HCT116 (cell line): Measurements from ENCODE around the gene ARHGAP23. TPM values are rescaled to one million over a fixed set of nuclear protein-coding genes. Genes with fewer than 3 reads are reported as not detected.

Experiments used
- ATAC-seq: fragments of 200-7000 bp; cut with Tn5 transposase; 2 replicates; pipeline ENCODE4 v1.9.1; 2020; ENCODE audit warnings: mild to moderate bottlenecking, moderate library complexity
- BruUV-seq: library from RNA; stranded (reverse); fragments of 400-500 nt; replicated peaks from 2 replicates; lab custom pipeline; 2021; lab: Mats Ljungman, UMichigan
- CTCF ChIA-PET: fragments of 300-600 bp; sonication (Branson Sonifier 250); formaldehyde crosslinking; loops from one replicate; lab custom pipeline; 2021; ENCODE audit warnings: antibody characterized with exemption; lab: Charles Lee
- POLR2A ChIA-PET: fragments of 300-600, 350-600 bp; sonication (Branson Sonifier 250); formaldehyde crosslinking; loops from one replicate; lab custom pipeline; 2021; ENCODE audit warnings: antibody characterized with exemption; lab: Charles Lee
- RAD21 ChIA-PET, 2 experiments: fragments of 300-600 bp; sonication (Branson Sonifier 250); formaldehyde crosslinking; loops; one replicate each; lab custom pipeline; 2023; ENCODE audit warnings: low total read pairs in 2 of 2; ENCODE audit not compliant: uncharacterized antibody in 2 of 2, unreplicated experiment in 2 of 2, low non-redundant PET in 1 of 2; lab: Charles Lee
- DNase-seq: peaks from one replicate; pipeline ENCODE4 v3.0.0-alpha.2; 2010; ENCODE audit warnings: low read depth, low spot score
- H2AFZ ChIP-seq: fragments of 200-600 bp; shearing (Covaris generic), sonication (generic); 2 replicates; pipeline ENCODE4 v1.6.1; 2017; ENCODE audit warnings: low read depth, mixed run types, mixed read lengths, antibody characterized with exemption, low read length; ENCODE audit not compliant: poor library complexity, severe bottlenecking
- H3K27ac ChIP-seq: 2 replicates; pipeline ENCODE4 v1.5.1; 2012; ENCODE audit warnings: low read depth, low read length
- H3K27me3 ChIP-seq: fragments of 200-600 bp; sonication (generic); 2 replicates; pipeline ENCODE4 v1.6.1; 2016; ENCODE audit warnings: mixed run types, low read length, mixed read lengths; ENCODE audit not compliant: insufficient read depth
- H3K36me3 ChIP-seq, 2 experiments: fragments of 200-500 bp in 1 of 2; fragments of 200-600 bp in 1 of 2; sonication (Bioruptor generic) in 1 of 2; sonication (generic) in 1 of 2; 2 replicates each; pipeline versions ENCODE4 v1.5.1 to v1.6.1; 2014 to 2016; ENCODE audit warnings: low read length in 2 of 2, inconsistent platforms in 1 of 2, mixed read lengths in 1 of 2, mixed run types in 1 of 2; ENCODE audit not compliant: insufficient read depth in 2 of 2, control insufficient read depth in 1 of 2
- H3K4me1 ChIP-seq, 2 experiments: fragments of 200-600 bp in 1 of 2; sonication (generic) in 1 of 2; 2 replicates each; pipeline versions ENCODE4 v1.5.1 to v1.6.1; 2012 to 2017; ENCODE audit warnings: low read length in 2 of 2, inconsistent platforms in 1 of 2, mild to moderate bottlenecking in 1 of 2, mixed read lengths in 1 of 2, mixed run types in 1 of 2, moderate library complexity in 1 of 2; ENCODE audit not compliant: insufficient read depth in 2 of 2, control insufficient read depth in 1 of 2
- H3K4me2 ChIP-seq: fragments of 200-600 bp; sonication (generic); 2 replicates; pipeline ENCODE4 v1.6.1; 2017; ENCODE audit warnings: mixed run types, low read length, mixed read lengths
- H3K4me3 ChIP-seq, 2 experiments: fragments of 200-600 bp in 1 of 2; sonication (generic) in 1 of 2; replicated peaks in 1 of 2; 2 replicates each; pipeline ENCODE4 v1.5.1; 2011 to 2016; ENCODE audit warnings: low read length in 2 of 2, control low read depth in 1 of 2, low read depth in 1 of 2, mild to moderate bottlenecking in 1 of 2, mixed read lengths in 1 of 2, mixed run types in 1 of 2
- H3K79me2 ChIP-seq: fragments of 200-600 bp; sonication (generic); 2 replicates; pipeline ENCODE4 v1.6.1; 2017; ENCODE audit warnings: mild to moderate bottlenecking, mixed run types, low read length, moderate library complexity, mixed read lengths; ENCODE audit not compliant: insufficient read depth
- H3K9ac ChIP-seq: fragments of 200-600 bp; sonication (generic); 2 replicates; pipeline ENCODE4 v1.6.1; 2016; ENCODE audit warnings: low read length, mixed read lengths
- H3K9me2 ChIP-seq: fragments of 200-600 bp; sonication (generic), shearing (Covaris generic); 2 replicates; pipeline ENCODE4 v1.6.1; 2017; ENCODE audit warnings: mixed run types, mild to moderate bottlenecking, moderate library complexity; ENCODE audit not compliant: insufficient read depth
- H3K9me3 ChIP-seq, 2 experiments: fragments of 200-500 bp in 1 of 2; fragments of 200-600 bp in 1 of 2; sonication (Bioruptor generic) in 1 of 2; sonication (generic) in 1 of 2; 2 replicates each; pipeline ENCODE4 v1.6.1; 2014 to 2017; ENCODE audit warnings: low read length in 2 of 2, mixed read lengths in 2 of 2, inconsistent platforms in 1 of 2, low read depth in 1 of 2, mild to moderate bottlenecking in 1 of 2, mixed run types in 1 of 2, moderate library complexity in 1 of 2; ENCODE audit not compliant: control insufficient read depth in 1 of 2, insufficient read depth in 1 of 2
- H4K20me1 ChIP-seq: fragments of 200-600 bp; sonication (generic), shearing (Covaris generic); 2 replicates; pipeline ENCODE4 v1.6.1; 2017; ENCODE audit warnings: mixed run types, mild to moderate bottlenecking, moderate library complexity; ENCODE audit not compliant: insufficient read depth
- CBX3 ChIP-seq: IDR thresholded peaks from 2 replicates; pipeline ENCODE4 v1.6.1; 2012; ENCODE audit warnings: low read depth
- CTCF ChIP-seq, 3 experiments: fragments of 200-600 bp in 1 of 3; sonication (generic) in 1 of 3; IDR thresholded peaks in 2 of 3; conservative IDR thresholded peaks in 1 of 3; 2 replicates each; pipeline ENCODE4 v1.5.1; 2012 to 2017; ENCODE audit warnings: low read depth in 2 of 3, low read length in 2 of 3, antibody characterized with exemption in 1 of 3, borderline replicate concordance in 1 of 3, control low read depth in 1 of 3, mild to moderate bottlenecking in 1 of 3, mixed read lengths in 1 of 3, mixed run types in 1 of 3, moderate library complexity in 1 of 3; ENCODE audit not compliant: insufficient read depth in 1 of 3
- EGR1 ChIP-seq: IDR thresholded peaks from 2 replicates; pipeline ENCODE4 v1.6.1; 2012; ENCODE audit warnings: low read depth
- ELF1 ChIP-seq: IDR thresholded peaks from 2 replicates; pipeline ENCODE4 v1.6.1; 2012; ENCODE audit warnings: low read depth, borderline replicate concordance
- EZH2phosphoT487 ChIP-seq: fragments of 200-600 bp; IDR thresholded peaks from 2 replicates; pipeline ENCODE4 v1.6.1; 2018; ENCODE audit warnings: antibody characterized with exemption, borderline replicate concordance
- FOSL1 ChIP-seq: IDR thresholded peaks from 2 replicates; pipeline ENCODE4 v1.6.1; 2012; ENCODE audit warnings: low read depth
- JUND ChIP-seq: IDR thresholded peaks from 2 replicates; pipeline ENCODE4 v1.6.1; 2012
- RAD21 ChIP-seq: IDR thresholded peaks from 2 replicates; pipeline ENCODE4 v1.6.1; 2012; ENCODE audit warnings: low read depth, mild to moderate bottlenecking
- REST ChIP-seq: IDR thresholded peaks from 2 replicates; pipeline ENCODE4 v1.6.1; 2012; ENCODE audit warnings: low read depth
- SIN3A ChIP-seq: IDR thresholded peaks from 2 replicates; pipeline ENCODE4 v1.6.1; 2012; ENCODE audit warnings: low read depth
- SP1 ChIP-seq: IDR thresholded peaks from 2 replicates; pipeline ENCODE4 v1.6.1; 2012; ENCODE audit warnings: low read depth
- TCF7L2 ChIP-seq: IDR thresholded peaks from 2 replicates; pipeline ENCODE4 v1.7.0; 2011; ENCODE audit warnings: borderline replicate concordance, inconsistent platforms; ENCODE audit not compliant: insufficient read depth, insufficient read length; ENCODE audit errors: extremely low read depth
- YY1 ChIP-seq: IDR thresholded peaks from 2 replicates; pipeline ENCODE4 v1.6.1; 2011; ENCODE audit warnings: low read length, low read depth, moderate library complexity, mild to moderate bottlenecking; ENCODE audit not compliant: insufficient replicate concordance; ENCODE audit errors: extremely low read depth
- ZBTB33 ChIP-seq: IDR thresholded peaks from 2 replicates; pipeline ENCODE4 v1.6.1; 2011; ENCODE audit warnings: mild to moderate bottlenecking, low read length, moderate library complexity; ENCODE audit not compliant: insufficient replicate concordance; ENCODE audit errors: extremely low read depth
- intact Hi-C: fragments of 100-400 bp; cut with micrococcal nuclease; formaldehyde crosslinking; loops from 2 replicates; pipeline ENCODE4 v1.10.0; 2022
- total RNA-seq: library from RNA; stranded (reverse); gene quantifications from one replicate; pipeline ENCODE4 v1.2.1, GENCODE V29; 2021; ENCODE audit not compliant: unreplicated experiment

ARHGAP23 gene
- total RNA-seq, 1 experiment from 2014 or later: 41.0 TPM

GRCh38 chr17:38544175-38544838, 116.0 kb downstream of the ARHGAP23 start:
- RAD21 ChIA-PET: no interaction called here
- H3K9me3 ChIP-seq: no peaks in the 10 kb centered on the region

More at GRCh38 chr17:38544175-38544838, 116.0 kb downstream of the ARHGAP23 start:
- BruUV-seq: no TSS peak
- Histone ChIP-seq H4K20me1 (no peaks in the 10 kb centered on the region), H3K36me3 (no peaks in the 10 kb centered on the region), H3K9ac (no peak overlapping the region), H3K4me2 (no peak overlapping the region), H3K9me2 (no peaks in the 10 kb centered on the region), H2AFZ (no peak overlapping the region), H3K79me2 (no peaks in the 10 kb centered on the region)
- 0 out of 2 replicates have a peak, but pooled peaks have one; percentile 31 for ATAC-seq
- DNase-seq: no peak
- intact Hi-C loops: no loop called here
- POLR2A ChIA-PET: no interaction called here
- CTCF ChIA-PET: interaction anchor here (3.9 kb wide), 1 partner anchor 14 kb away, joined by 25 read pairs; no protein-coding TSS in a partner anchor
- no peak for TF ChIP-seq REST
- TF ChIP-seq CTCF (IDR thresholded peaks at IDR 0.05 in 2 of 3, conservative IDR thresholded peaks at IDR 0.05 in 1 of 3; ENCODE audit: borderline replicate concordance in 1 of 3, insufficient read depth in 1 of 3, low read depth in 2 of 3, low read length in 2 of 3): no peak
- TF ChIP-seq EGR1: no peak
- no peak for TF ChIP-seq RAD21
- no peak for TF ChIP-seq FOSL1
- no peak for TF ChIP-seq SP1
- no peak for TF ChIP-seq SIN3A
- no peak for TF ChIP-seq YY1
- no peak for TF ChIP-seq EZH2phosphoT487
- TF ChIP-seq TCF7L2: no peak
- TF ChIP-seq JUND: no peak
- TF ChIP-seq CBX3: no peak
- no peak for TF ChIP-seq ZBTB33
- no peak for TF ChIP-seq ELF1
- TF ChIP-seq, all 23 proteins: peak for 0
- Histone ChIP-seq H3K4me3 (no peak overlapping the region), H3K27me3 (no peaks in the 10 kb centered on the region), H3K27ac (no peak overlapping the region), H3K4me1 (no peaks in the 10 kb centered on the region)
